IPS-NIHi11 (cell line): Measurements from ENCODE around the gene TUBB2A.
"Not testable (repeated sequence)": the region's sequence is repeated elsewhere in the genome, so short reads cannot be mapped to it uniquely, and the experiment has no call there.

Experiments used
- DNase-seq: peaks from one replicate; pipeline ENCODE4 v3.0.0; 2012; ENCODE audit warnings: mixed read lengths, low spot score

Gene TUBB2A

GRCh38 chr6:3152689-3153088 is 4.7 kb downstream of the TUBB2A start:
- no peak for DNase-seq

GRCh38 chr6:3151691-3152090 is 5.7 kb downstream of the TUBB2A start:
- DNase-seq: no peak

- DNase-seq: peak; percentile 47
Measured at GRCh38 chr6:3147914-3148757, 9.2 kb downstream of the TUBB2A start.

- peak; percentile 19 for DNase-seq
Measured at GRCh38 chr6:3144571-3144970, 12.8 kb downstream of the TUBB2A start.

GRCh38 chr6:3143158-3143557 is 14.2 kb downstream of the TUBB2A start:
- no peak for DNase-seq

- no peak for DNase-seq
Measured at GRCh38 chr6:3142536-3142935, 14.8 kb downstream of the TUBB2A start.

GRCh38 chr6:3140201-3140600 is 17.1 kb downstream of the TUBB2A start:
- no peak for DNase-seq

GRCh38 chr6:3139090-3139903 is 18.0 kb downstream of the TUBB2A start:
- no peak for DNase-seq

GRCh38 chr6:3138341-3138740 is 19.0 kb downstream of the TUBB2A start:
- no peak for DNase-seq

GRCh38 chr6:3137873-3138272 is 19.5 kb downstream of the TUBB2A start:
- not testable (repeated sequence) for DNase-seq

- no peak for DNase-seq
Measured at GRCh38 chr6:3137057-3137777, 20.1 kb downstream of the TUBB2A start.

GRCh38 chr6:3136292-3137011 is 20.9 kb downstream of the TUBB2A start:
- no peak for DNase-seq

- no peak for DNase-seq
Measured at GRCh38 chr6:3135668-3136291, 21.6 kb downstream of the TUBB2A start.

GRCh38 chr6:3133515-3133914 is 23.8 kb downstream of the TUBB2A start:
- DNase-seq: no peak

GRCh38 chr6:3131695-3132094 is 25.6 kb downstream of the TUBB2A start:
- no peak for DNase-seq

GRCh38 chr6:3128356-3129108 is 28.8 kb downstream of the TUBB2A start:
- DNase-seq: no peak

GRCh38 chr6:3125815-3126214 is 31.5 kb downstream of the TUBB2A start:
- DNase-seq: no peak

GRCh38 chr6:3124667-3125066 is 32.7 kb downstream of the TUBB2A start:
- DNase-seq: no peak

GRCh38 chr6:3122823-3123182 is 34.5 kb downstream of the TUBB2A start:
- no peak for DNase-seq

- no peak for DNase-seq
Measured at GRCh38 chr6:3120765-3121089, 36.6 kb downstream of the TUBB2A start.
